ENCODE results near the gene OTOP2.
"Not testable (repeated sequence)": the region's sequence is repeated elsewhere in the genome, so short reads cannot be mapped to it uniquely, and the experiment has no call there.

Gene OTOP2

GRCh38 chr17:74951680-74952421, 27.8 kb downstream of the OTOP2 start:
- no peak for DNase-seq (ENCODE audit: low spot score)

DNA sequence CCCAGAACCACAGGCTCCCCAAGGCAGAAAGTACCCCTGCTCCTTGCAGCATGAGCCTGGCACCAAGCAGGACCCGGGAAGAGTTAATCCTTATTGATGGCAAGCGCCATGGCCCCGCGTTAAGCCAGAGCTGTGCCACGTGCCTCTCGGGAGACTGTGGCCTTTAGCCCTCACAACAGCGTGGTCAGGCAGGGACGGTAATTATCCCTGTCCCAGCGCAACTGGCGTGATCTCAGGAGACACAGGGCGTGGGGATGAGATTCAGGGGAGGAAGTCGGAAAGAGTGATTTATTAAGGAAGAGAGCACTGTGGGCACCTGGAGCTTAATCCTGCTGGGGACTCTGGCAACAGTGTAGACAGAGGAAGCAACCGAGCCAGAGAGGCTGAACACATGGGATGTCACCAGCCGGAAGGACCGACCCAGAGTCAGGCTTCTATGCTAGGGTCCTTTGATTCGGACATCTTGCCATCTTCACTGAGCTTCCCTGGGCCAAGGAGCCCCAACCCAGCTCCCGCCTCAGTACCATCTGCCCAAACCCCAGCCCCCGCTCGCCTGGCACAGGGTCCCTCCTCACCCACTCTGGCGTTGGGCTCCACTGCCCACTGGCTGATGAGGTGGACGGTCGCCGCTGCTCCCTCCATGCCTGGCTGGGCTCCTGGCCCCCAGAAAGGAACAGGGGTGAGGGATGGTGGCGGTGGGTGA, 28.5 kb downstream of the OTOP2 start:
- DNase-seq (ENCODE audit: low spot score), result no peak

DNA sequence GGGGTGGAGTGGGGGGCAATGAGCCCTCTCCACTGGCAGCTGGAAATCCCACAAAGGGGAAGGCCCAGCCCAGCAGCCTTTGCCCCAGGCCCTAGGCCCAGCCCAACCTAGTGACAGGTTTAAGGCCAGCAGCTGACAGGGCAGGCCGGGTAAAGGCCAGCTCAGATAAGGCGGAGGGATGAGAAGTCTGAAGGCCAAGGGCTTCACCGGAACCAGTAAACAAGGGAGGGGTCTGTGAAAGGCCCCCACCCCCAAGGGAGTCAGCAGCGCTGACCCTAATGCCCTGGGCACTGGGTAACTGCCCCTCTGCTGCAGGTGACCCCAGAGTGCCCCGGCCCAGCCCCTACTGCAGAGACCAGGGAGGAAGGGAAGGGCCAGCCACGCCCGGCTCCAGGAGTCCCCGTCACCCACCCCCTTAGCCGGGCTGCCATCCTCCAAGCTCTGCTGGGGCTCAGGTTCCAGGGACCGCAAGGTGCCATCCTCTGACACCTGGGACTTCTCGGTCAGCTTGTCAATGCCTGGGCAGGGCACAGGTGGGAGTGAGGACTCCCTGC, 29.1 kb downstream of the OTOP2 start:
- no peak for DNase-seq (ENCODE audit: low spot score)

DNA sequence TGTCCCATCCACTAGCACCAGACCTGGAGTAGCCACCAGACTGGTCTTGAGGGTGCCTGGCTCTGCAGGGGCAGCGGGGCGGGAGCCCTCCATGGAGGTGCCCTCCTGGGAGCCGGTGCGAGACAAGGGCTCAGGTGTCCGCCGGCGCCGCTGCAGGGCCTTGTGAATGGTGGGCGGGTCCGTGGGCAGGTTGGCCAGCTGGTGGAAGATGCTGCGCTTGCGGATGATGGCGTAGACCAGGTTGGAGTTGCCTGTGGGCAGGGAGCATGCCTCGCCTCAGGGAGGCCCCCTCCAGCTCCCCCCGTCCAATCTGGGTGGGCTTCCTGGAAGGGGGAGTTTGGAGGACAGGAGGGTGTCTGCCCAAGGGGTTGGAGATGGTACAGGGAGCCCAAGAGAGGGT, 30.0 kb downstream of the OTOP2 start:
- no peak for DNase-seq (ENCODE audit: low spot score)

- no peak for DNase-seq (ENCODE audit: low spot score)
Observed at GRCh38 chr17:74954665-74955421, 30.8 kb downstream of the OTOP2 start.

- no peak for DNase-seq (ENCODE audit: low spot score)
Observed at GRCh38 chr17:74956093-74956492, 32.0 kb downstream of the OTOP2 start.

- DNase-seq (ENCODE audit: low spot score), result peak; percentile 66
Observed at GRCh38 chr17:74957935-74958740, 34.1 kb downstream of the OTOP2 start.

GRCh38 chr17:74959826-74960515, 35.9 kb downstream of the OTOP2 start:
- no peak for DNase-seq (ENCODE audit: low spot score)

DNA sequence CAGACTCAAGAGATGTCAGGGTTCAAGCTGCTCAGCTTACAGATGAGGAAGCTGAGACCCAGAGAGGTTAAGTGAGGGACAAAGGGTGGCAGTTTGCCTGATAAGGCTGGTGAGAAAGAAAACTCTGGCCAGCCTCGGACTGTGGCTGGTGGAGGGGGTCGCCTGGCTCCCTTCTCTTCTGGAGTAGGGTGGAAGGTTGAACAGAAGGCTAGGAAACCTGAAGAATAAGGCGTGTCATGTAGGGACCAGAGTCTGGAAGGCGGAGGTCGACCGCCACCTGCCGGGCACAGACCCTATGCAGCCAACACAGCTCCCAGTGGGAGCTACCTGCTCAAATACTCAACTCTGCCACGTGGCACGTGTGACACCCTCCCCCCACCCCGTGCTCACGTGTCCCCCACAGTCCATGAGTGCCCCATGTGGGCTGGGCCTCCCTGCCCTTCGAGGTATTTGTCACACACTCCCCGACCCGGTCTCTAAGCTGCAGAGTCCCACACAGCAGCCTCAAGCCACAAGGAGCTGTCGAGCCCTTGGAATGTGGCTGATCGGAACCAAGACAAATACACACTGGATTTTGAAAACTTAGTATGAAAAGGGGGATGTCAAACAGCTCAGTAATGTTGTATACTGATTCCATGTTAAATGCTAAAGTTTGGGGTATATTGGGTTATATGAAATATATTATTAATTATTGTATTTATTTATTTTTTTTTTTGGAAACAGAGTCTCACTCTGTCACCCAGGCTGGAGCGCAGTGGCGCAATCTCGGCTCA, 36.7 kb downstream of the OTOP2 start:
- DNase-seq (ENCODE audit: low spot score), result peak; percentile 33

DNA sequence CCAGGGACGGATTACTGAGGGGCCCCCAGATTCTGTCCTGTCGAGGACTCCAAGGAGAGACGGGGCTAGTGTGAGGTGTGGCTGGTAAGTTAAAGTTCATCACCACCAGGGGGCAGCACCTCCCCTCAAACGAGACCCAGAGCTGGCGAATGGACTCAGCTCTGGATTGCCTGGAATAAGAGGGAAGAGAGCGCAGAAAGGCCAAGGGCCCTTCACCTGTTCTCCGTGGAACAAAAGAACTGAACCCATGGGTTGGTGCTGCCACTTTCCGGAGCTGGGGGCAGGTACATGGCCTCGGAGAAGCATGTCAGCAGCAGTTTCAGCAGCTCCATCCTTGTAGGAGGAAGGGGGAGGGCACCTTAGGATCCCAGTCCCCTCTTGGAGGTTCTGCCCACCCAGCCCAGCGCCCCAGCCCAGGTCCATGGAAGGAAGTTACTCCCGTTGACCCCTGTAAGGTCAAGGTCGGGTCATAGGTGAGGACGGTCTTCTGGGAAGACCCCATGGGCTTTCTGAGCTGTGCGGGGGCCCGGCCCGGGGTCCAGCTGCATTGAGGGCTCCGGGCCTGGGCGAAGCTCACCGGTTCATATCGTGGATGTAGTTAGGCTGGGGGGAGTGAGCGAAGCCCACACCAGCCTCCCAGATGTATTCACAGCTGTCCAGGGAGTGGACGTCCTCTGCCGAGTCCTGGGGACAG, 37.7 kb downstream of the OTOP2 start:
- peak; percentile 80 for DNase-seq (ENCODE audit: low spot score)

DNA sequence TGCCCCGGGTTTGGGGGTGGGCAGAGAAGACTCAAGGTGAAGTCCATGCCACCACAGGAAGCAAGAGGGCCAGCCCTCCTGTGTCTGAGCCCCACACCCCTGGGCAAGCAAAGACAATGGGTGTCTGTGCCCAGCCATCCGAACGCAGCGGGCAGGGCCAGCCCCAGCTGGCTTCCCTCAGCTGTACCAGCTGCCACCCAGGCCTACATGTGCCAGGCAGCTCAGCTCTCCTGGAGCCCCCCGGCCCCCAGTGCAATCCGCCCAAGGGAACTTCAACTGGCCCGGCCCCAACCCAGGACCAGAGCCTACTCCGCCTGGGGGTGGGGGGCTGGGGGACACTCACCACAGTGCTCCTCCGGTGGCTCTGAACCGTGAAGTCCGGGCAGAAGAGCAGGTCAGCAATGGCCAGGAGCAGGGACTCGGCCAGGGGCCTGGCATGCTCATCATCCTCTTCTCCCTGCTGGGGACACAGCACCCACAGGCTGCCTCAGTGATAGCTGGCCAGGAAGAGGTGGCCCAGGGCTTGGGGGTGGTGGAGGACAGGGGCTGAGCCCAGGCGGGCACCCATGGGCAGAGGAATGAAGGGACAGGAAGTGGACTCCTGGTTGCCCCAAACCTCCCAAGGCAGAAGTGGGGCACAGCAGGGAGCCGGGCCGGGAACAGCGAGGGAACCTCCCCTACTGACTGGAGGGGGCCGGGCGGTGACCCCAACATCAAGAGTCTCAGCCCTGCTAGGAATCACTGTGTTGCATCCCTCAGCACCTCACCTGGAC, 38.7 kb downstream of the OTOP2 start:
- DNase-seq (ENCODE audit: low spot score), result no peak

- no peak for DNase-seq (ENCODE audit: low spot score)
Observed at GRCh38 chr17:74963656-74964055, 39.6 kb downstream of the OTOP2 start.

GRCh38 chr17:74964246-74964761, 40.2 kb downstream of the OTOP2 start:
- no peak for DNase-seq (ENCODE audit: low spot score)

DNA sequence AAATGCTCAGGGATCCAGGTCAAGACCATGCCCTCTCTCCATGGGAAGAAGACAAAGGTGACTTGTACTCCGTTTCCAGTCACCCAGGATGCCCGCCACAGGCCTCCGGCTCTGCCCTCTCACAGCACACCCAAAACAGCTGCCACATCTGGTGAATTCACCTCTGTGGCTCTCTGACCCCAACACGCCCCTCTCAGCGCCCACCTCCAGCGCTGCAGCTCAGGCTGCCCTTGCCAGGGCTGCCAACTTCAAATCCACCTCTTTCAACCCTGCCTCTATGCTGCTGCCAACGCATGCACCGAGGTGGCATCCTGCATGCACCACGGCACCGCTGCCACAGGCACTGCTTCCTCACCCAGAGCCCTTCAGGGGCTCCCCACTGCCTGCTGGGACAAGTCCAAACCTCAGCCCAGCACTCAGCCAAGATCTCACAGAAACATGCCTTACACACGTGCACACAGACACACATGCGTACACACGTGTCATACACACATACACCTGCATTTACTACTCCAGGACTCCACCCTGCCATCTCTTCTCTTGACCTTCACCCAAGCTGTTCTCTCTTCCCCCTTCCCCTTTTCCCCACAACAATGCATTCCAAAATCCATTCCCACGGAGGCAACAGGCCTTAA, 41.0 kb downstream of the OTOP2 start:
- DNase-seq (ENCODE audit: low spot score), result no peak

- no peak for DNase-seq (ENCODE audit: low spot score)
Observed at GRCh38 chr17:74968361-74968780, 44.3 kb downstream of the OTOP2 start.

DNA sequence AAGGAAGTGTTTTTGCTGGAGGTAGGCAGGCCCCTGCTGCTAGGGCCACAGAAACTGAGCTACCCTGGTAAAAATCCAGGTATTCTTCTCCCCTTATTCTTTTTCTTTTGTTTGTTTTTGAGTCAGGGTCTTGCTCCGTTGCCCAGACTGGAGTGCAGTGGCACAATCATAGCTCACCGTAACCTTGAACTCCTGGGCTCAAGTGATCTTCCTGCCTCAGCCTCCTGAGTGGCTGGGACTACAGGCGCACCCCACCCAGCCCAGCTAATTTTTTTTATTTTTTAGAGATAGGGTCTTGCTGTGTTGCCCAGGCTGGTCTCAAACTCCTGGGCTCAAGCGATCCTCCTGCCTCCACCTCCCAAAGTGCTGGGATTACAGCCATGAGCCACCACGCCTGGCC, 45.4 kb downstream of the OTOP2 start:
- DNase-seq (ENCODE audit: low spot score), result not testable (repeated sequence)

DNA sequence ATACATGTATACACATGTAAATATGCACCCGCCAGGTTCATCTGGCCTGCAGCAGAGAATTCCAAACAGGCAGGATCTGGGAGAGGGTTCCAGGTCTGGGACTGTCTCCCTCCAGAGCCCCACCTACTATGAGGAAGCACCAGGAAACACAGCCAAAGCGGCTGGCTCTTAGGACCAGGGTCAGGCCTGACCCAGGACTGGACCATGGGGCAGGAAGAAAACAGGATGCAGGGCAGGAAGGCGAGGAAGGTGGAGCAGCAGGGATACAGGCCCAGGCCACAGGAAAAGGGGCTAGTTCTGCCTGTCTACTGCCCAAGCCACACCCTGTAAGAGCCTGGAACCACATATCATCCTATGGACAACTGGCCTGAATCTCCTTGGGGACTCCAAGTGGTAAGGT, 46.3 kb downstream of the OTOP2 start:
- DNase-seq (ENCODE audit: low spot score), result no peak

Measured in CD4-positive, alpha-beta T cell treated with Interleukin-6 at 100 ng/mL for 8 hours (primary cell).